GM10847 (cell line): ENCODE results near the gene RPS6KC1.

Source experiments
- POLR2A ChIP-seq: IDR thresholded peaks from 2 replicates; pipeline ENCODE4 v1.6.1; 2011; ENCODE audit not compliant: insufficient read length; ENCODE audit errors: extremely low read depth

The RPS6KC1 gene

GRCh38 chr1:213166852-213167251 lies 115.8 kb downstream of the RPS6KC1 start:
- TF ChIP-seq POLR2A = no peak

GRCh38 chr1:213171711-213172110 lies 120.7 kb downstream of the RPS6KC1 start:
- no peak for TF ChIP-seq POLR2A

GRCh38 chr1:213176341-213176740 lies 125.3 kb downstream of the RPS6KC1 start:
- TF ChIP-seq POLR2A = no peak

- no peak for TF ChIP-seq POLR2A
These were observed 128.7 kb downstream of the RPS6KC1 start for GRCh38 chr1:213179784-213180183.

GRCh38 chr1:213180833-213181232 lies 129.8 kb downstream of the RPS6KC1 start:
- TF ChIP-seq POLR2A = no peak

- no peak for TF ChIP-seq POLR2A
These were observed 132.1 kb downstream of the RPS6KC1 start for GRCh38 chr1:213183036-213183672.

- no peak for TF ChIP-seq POLR2A
These were observed 135.1 kb downstream of the RPS6KC1 start for GRCh38 chr1:213186168-213186567.

- TF ChIP-seq POLR2A = no peak
These were observed 141.0 kb downstream of the RPS6KC1 start for GRCh38 chr1:213192026-213192425.

- TF ChIP-seq POLR2A = no peak
These were observed 143.3 kb downstream of the RPS6KC1 start for GRCh38 chr1:213194383-213194782.

- no peak for TF ChIP-seq POLR2A
These were observed 143.8 kb downstream of the RPS6KC1 start for GRCh38 chr1:213194855-213195254.

- no peak for TF ChIP-seq POLR2A
These were observed 149.6 kb downstream of the RPS6KC1 start for GRCh38 chr1:213200630-213201029.

- TF ChIP-seq POLR2A = no peak
These were observed 150.5 kb downstream of the RPS6KC1 start for GRCh38 chr1:213201380-213202155.

- no peak for TF ChIP-seq POLR2A
These were observed 160.2 kb downstream of the RPS6KC1 start for GRCh38 chr1:213211201-213211600.

GRCh38 chr1:213221209-213221608 lies 170.2 kb downstream of the RPS6KC1 start:
- TF ChIP-seq POLR2A = no peak

GRCh38 chr1:213227458-213227857 lies 176.4 kb downstream of the RPS6KC1 start:
- TF ChIP-seq POLR2A = no peak

GRCh38 chr1:213231795-213232231 lies 180.8 kb downstream of the RPS6KC1 start:
- no peak for TF ChIP-seq POLR2A
